ENCODE results near the gene VKORC1L1. TPM values are rescaled to one million over a fixed set of nuclear protein-coding genes. Genes with fewer than 3 reads are reported as not detected.

VKORC1L1 gene
- total and polyA plus RNA-seq, 4 donors = 9.8 to 14.6 (median 11.7) TPM

DNA sequence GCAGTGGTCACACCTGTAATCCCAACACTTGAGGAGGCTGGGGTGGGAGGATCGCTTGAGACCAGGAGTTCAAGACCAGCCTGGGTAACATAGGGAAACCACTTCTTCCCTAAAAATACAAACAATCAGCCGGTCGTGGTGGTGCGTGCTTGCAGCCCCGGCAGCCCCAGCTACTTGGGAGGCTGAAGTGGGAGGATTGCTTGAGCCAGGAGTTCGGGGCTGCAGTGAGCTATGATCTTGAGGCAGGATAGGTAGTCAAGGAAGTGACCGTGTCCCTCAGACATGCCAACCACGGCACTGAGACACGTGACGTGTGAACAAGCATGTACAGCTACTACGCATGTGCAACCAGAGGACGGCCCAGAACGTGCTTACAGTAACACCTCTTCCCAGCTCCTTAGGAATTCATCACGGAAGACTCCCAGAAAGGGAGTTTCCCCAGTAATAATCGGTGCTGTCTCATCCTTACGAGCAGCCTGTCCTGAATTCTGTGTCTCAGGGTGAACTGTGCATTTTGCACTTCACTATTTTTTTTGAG is 103.9 kb downstream of the VKORC1L1 start:
- H3K36me3 ChIP-seq (ENCODE audit: control insufficient read depth in 4 of 4, insufficient read depth in 3 of 4, low read depth in 1 of 4, low read length in 3 of 4) = peaks cover 15 to 55% (median 31%) of the 10 kb centered on the region in 4 donors
- H3K4me1 ChIP-seq (ENCODE audit: control insufficient read depth in 4 of 4, insufficient read depth in 4 of 4, low read length in 3 of 4) = peaks cover 0 to 12% (median 7%) of the 10 kb centered on the region in 4 donors
- H3K27me3 ChIP-seq (ENCODE audit: control insufficient read depth in 4 of 4, insufficient read depth in 4 of 4, low read length in 3 of 4) = no peaks in the 10 kb centered on the region
- H3K9me3 ChIP-seq (ENCODE audit: control insufficient read depth in 4 of 4, low read length in 3 of 4) = no peaks in the 10 kb centered on the region
- H3K4me3 ChIP-seq (ENCODE audit: low read depth in 1 of 3, low read length in 3 of 3) = no peak overlapping the region
- no peak overlapping the region for H3K9ac ChIP-seq (ENCODE audit: low read depth in 1 of 2, low read length in 2 of 2)
- DNase-seq (ENCODE audit: low spot score) = no peak
- no peak overlapping the region for H3K27ac ChIP-seq (ENCODE audit: low read depth in 1 of 2, low read length in 2 of 2)
- WGBS = 98% methylated on average over 16 of the region's 16 CpGs
- TF ChIP-seq, protein P1, sequence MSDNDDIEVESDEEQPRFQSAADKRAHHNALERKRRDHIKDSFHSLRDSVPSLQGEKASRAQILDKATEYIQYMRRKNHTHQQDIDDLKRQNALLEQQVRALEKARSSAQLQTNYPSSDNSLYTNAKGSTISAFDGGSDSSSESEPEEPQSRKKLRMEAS (IDR thresholded peaks at IDR 0.05) = no peak
- TF ChIP-seq, protein P2, sequence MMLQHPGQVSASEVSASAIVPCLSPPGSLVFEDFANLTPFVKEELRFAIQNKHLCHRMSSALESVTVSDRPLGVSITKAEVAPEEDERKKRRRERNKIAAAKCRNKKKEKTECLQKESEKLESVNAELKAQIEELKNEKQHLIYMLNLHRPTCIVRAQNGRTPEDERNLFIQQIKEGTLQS (IDR thresholded peaks at IDR 0.05) = no peak
- TF ChIP-seq HNF4G (IDR thresholded peaks at IDR 0.05) (no peak), SP1 (IDR thresholded peaks at IDR 0.05) (no peak), HNF4A (conservative IDR thresholded peaks at IDR 0.05) (no peak), JUND (IDR thresholded peaks at IDR 0.05) (no peak), FOXA1 (IDR thresholded peaks at IDR 0.05) (no peak), RXRA (IDR thresholded peaks at IDR 0.05) (no peak), EGR1 (IDR thresholded peaks at IDR 0.05; ENCODE audit: low read depth in 2 of 2) (no peak)
- TF ChIP-seq, protein P3, sequence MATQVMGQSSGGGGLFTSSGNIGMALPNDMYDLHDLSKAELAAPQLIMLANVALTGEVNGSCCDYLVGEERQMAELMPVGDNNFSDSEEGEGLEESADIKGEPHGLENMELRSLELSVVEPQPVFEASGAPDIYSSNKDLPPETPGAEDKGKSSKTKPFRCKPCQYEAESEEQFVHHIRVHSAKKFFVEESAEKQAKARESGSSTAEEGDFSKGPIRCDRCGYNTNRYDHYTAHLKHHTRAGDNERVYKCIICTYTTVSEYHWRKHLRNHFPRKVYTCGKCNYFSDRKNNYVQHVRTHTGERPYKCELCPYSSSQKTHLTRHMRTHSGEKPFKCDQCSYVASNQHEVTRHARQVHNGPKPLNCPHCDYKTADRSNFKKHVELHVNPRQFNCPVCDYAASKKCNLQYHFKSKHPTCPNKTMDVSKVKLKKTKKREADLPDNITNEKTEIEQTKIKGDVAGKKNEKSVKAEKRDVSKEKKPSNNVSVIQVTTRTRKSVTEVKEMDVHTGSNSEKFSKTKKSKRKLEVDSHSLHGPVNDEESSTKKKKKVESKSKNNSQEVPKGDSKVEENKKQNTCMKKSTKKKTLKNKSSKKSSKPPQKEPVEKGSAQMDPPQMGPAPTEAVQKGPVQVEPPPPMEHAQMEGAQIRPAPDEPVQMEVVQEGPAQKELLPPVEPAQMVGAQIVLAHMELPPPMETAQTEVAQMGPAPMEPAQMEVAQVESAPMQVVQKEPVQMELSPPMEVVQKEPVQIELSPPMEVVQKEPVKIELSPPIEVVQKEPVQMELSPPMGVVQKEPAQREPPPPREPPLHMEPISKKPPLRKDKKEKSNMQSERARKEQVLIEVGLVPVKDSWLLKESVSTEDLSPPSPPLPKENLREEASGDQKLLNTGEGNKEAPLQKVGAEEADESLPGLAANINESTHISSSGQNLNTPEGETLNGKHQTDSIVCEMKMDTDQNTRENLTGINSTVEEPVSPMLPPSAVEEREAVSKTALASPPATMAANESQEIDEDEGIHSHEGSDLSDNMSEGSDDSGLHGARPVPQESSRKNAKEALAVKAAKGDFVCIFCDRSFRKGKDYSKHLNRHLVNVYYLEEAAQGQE (IDR thresholded peaks at IDR 0.05) = no peak
- TF ChIP-seq, protein P4, sequence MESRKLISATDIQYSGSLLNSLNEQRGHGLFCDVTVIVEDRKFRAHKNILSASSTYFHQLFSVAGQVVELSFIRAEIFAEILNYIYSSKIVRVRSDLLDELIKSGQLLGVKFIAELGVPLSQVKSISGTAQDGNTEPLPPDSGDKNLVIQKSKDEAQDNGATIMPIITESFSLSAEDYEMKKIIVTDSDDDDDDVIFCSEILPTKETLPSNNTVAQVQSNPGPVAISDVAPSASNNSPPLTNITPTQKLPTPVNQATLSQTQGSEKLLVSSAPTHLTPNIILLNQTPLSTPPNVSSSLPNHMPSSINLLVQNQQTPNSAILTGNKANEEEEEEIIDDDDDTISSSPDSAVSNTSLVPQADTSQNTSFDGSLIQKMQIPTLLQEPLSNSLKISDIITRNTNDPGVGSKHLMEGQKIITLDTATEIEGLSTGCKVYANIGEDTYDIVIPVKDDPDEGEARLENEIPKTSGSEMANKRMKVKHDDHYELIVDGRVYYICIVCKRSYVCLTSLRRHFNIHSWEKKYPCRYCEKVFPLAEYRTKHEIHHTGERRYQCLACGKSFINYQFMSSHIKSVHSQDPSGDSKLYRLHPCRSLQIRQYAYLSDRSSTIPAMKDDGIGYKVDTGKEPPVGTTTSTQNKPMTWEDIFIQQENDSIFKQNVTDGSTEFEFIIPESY (IDR thresholded peaks at IDR 0.05) = no peak
- TF ChIP-seq, protein P5, sequence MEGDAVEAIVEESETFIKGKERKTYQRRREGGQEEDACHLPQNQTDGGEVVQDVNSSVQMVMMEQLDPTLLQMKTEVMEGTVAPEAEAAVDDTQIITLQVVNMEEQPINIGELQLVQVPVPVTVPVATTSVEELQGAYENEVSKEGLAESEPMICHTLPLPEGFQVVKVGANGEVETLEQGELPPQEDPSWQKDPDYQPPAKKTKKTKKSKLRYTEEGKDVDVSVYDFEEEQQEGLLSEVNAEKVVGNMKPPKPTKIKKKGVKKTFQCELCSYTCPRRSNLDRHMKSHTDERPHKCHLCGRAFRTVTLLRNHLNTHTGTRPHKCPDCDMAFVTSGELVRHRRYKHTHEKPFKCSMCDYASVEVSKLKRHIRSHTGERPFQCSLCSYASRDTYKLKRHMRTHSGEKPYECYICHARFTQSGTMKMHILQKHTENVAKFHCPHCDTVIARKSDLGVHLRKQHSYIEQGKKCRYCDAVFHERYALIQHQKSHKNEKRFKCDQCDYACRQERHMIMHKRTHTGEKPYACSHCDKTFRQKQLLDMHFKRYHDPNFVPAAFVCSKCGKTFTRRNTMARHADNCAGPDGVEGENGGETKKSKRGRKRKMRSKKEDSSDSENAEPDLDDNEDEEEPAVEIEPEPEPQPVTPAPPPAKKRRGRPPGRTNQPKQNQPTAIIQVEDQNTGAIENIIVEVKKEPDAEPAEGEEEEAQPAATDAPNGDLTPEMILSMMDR (IDR thresholded peaks at IDR 0.05; ENCODE audit: low read depth, low read length, missing input control) = no peak

DNA sequence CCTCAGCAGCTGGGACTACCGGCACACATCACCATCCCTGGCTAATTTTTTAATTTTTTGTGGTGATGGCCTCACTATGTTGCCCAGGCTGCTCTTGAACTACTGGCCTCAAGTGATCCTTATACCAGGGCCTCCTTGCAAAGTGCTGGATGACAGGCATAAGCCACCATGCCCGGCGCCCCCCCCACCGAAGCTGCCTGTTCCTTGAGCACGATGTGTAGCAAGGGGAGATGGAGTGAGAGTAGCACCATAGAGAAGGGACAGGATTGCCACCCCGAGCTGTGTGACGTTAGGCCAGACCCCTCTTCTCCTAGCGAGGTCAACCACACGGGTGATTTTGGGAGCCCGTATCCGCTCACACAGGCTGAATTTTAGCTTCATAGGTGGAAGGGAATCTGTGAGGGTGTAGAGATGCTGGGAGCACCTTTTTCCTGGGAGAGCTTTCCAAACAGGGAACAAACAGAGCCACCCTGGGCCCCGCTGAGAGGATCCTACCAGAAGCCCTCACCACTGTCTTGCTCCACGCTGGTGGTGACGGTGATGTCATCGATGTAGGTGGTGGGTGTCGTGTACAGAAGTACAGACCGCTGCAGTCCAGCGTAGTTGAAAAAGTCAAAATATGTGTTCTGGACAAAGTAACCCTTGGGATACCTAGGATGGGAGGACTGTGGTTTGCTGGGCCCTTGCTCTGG is 106.2 kb downstream of the VKORC1L1 start:
- no peak overlapping the region for H3K4me3 ChIP-seq (ENCODE audit: low read depth in 1 of 3, low read length in 3 of 3)
- WGBS = 96% methylated on average over 18 of the region's 18 CpGs
- no peaks in the 10 kb centered on the region for H3K27me3 ChIP-seq (ENCODE audit: control insufficient read depth in 4 of 4, insufficient read depth in 4 of 4, low read length in 3 of 4)
- DNase-seq (ENCODE audit: low spot score) = no peak
- H3K9ac ChIP-seq (ENCODE audit: low read depth in 1 of 2, low read length in 2 of 2) = no peak overlapping the region
- H3K4me1 ChIP-seq (ENCODE audit: control insufficient read depth in 4 of 4, insufficient read depth in 4 of 4, low read length in 3 of 4) = peaks cover 0 to 17% (median 10%) of the 10 kb centered on the region in 4 donors
- H3K9me3 ChIP-seq (ENCODE audit: control insufficient read depth in 4 of 4, low read length in 3 of 4) = no peaks in the 10 kb centered on the region
- TF ChIP-seq, protein P1 (IDR thresholded peaks at IDR 0.05) = no peak
- TF ChIP-seq JUND (IDR thresholded peaks at IDR 0.05) = no peak
- no peak for TF ChIP-seq FOXA1 (IDR thresholded peaks at IDR 0.05)
- peaks cover 9 to 34% (median 15%) of the 10 kb centered on the region in 4 donors for H3K36me3 ChIP-seq (ENCODE audit: control insufficient read depth in 4 of 4, insufficient read depth in 3 of 4, low read depth in 1 of 4, low read length in 3 of 4)
- H3K27ac ChIP-seq (ENCODE audit: low read depth in 1 of 2, low read length in 2 of 2) = no peak overlapping the region
